GM21367 (cell line): ENCODE measurements around the gene CD1B.
"Not testable (repeated sequence)": the region's sequence is repeated elsewhere in the genome, so short reads cannot be mapped to it uniquely, and the experiment has no call there.

ENCODE experiments used
- ATAC-seq: cut with Tn5 transposase; IDR thresholded peaks from one replicate; pipeline ENCODE4 v1.9.1; 2021; ENCODE audit not compliant: unreplicated experiment

The CD1B gene

DNA sequence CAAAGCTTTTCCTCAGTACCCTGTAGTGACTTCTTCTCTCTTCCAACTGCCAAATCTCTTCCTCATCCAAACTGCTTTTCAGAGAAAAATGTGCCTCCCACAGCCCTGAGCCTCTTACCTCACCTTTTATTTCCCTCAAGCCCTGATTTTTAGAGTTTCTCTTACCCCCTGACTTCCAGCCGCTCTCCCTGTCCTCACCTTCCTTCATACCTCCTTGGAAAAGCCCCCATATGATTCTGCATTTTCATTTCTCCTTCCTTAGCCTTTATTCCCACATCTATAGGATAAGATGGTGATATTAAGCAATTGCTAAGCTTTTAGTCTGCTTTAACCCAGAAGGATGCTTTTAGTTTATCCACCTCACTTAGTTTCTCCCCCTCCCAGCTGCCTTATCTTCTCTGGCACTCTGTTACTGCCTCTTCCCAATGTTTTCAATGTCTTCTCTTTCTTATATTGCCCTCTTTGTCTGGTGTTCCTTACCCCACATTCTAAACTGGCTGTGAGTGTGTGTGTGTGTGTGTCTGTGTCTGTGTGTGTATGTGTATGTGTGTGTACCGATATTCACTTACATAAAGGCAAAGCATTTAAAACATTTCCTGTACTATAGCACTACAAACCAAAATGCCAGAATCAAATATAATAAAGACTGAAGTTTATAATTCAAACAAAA is at the start of gene CD1B:
TSS of gene CD1B (minus strand) at position 51 of the 670 bp plus-strand sequence. CDS start 108 bp downstream, outside the sequence.
- no peak for ATAC-seq

DNA sequence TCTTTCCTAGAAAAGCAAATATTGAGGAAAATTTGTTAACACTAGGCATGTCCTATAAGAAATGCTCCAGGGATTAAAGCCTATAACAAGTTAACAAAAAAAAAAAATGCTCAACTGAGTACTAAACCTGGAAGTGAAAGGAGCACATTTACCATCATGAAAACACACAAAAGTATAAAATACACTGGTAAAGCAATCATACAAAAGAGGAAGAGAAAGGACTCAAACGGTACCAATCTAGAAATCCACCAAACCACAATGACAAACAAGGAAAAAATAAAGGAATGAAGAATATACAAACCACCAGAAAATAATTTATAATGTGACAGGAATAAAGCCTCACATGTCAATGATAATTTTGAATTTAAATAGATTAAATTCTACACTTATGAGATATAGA is 43.5 kb upstream of the CD1B start:
- no peak for ATAC-seq

DNA sequence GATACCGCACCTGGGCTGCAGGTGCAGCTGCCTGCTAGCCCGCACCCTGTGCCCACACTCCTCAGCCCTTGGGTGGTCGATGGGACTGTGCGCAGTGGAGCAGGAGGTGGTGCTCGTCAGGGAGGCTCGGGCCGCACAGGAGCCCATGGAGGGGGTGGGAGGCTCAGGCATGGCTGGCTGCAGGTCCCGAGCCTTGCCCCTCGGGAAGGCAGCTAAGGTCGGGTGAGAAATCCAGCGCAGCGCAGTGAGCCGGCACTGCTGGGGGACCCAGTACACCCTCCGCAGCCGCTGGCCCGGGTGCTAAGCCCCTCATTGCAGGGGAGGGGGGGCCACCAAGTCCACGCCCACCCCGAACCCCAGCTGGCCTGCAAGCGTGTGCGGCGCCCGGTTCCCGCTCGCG is 42.8 kb upstream of the CD1B start:
- ATAC-seq = not testable (repeated sequence)

DNA sequence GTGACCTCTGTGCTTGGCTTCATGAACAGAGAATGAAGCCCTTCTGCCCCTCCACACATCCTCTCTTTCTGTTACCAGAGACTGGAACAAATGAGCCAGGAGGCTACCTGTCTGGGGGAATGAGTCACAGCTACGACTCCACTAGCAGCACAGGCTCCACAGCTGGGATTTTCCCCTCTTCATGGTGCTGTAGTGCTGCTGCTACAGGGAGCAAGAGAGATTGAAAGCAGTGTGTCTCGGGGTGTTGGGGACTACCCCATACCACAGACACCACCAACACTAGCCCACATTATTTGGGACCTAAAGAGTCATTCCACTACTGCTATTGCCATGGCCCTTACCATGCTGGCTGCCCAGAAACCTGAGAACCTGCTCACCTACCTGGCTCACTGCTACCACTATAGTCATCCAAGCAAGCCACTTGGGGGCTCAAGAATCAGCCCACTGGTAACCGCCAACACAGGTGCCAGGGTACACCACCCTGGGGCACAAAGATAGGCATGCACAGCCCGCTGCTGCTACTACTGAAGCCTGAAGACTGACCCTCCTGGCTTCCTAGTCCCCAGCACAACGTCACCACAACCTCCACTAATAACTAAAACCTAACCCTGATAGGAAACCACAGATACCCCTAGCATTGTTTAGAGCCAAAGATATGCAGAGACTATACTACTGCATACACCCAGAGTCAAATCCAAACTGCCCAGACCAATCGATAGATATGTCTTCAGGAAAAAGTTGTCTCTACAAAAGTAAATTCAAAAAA is 40.0 kb upstream of the CD1B start:
- ATAC-seq = peak; percentile 84

DNA sequence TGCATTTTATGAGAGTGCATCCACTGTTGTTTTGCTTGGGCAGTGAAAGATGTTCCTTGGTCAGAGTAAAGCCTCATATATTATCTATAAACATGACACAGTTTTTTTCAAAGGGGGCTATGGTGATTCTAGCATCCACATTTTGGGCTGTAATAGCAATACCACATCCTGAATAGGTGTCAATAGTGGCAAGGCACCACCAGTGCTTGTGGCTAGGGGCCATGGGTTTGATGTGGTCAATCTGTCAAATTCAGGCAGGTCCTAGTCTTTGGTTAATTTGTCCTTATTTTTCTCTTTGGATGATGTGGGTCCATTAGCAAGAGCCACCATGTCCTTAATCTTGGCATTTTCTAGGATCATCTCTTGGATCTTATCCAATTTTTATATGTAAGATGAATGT is 35.5 kb upstream of the CD1B start:
- no peak for ATAC-seq

DNA sequence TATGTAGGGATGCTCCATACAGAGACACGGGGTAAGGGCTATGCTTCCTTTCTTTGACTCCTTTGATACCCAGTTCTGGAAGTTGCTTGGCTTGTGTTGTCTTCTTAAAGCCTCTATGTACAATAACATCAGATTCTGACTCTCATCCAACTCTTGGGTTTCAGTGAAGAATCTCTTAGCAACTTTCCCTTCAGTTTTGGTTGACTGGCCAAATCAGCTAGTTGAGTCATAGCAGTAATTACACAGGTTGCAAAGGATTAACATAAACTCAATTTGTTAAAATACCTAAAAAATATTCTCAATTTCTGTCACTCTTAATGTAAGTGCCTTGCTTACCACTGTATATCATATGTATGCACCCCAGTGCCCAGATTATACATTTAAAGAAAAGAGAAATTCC is 31.6 kb upstream of the CD1B start:
- ATAC-seq = no peak

DNA sequence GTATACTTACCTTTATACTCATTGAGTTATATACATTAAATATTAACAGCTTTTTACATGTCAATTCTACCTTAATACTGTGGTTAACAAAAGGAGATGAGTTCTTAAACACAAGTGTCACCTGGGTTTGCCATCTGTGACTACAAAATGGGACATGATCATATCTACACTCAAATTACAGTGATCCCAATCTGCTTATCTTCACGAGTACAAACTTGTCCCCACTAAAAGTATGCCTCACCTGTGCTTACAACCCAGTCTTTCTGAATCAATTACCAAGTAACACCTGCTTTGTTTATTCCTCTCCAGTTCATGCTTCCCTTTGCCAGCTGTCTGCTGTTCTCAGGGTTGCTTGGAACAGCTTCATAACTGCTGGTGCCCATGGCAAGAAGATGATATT is 31.2 kb upstream of the CD1B start:
- ATAC-seq = no peak

DNA sequence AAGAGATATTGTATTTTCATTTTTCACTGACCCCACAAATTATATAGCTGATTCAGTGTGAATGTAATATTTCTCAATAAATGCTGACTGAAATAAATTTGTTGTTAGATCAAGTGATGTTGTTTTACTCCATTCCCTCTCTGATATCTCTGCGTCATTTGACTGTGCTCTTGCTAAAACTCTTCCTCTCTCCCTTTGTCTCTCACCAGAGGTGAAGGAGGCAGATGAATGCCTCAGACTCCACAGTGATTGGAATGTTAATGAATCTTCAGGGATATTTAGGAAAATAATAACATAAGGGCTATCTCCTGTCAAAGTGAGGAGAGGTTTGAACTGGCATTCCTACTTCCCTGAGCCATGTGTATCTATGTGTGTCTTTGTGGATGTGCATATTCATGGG is 26.1 kb upstream of the CD1B start:
- ATAC-seq = no peak

DNA sequence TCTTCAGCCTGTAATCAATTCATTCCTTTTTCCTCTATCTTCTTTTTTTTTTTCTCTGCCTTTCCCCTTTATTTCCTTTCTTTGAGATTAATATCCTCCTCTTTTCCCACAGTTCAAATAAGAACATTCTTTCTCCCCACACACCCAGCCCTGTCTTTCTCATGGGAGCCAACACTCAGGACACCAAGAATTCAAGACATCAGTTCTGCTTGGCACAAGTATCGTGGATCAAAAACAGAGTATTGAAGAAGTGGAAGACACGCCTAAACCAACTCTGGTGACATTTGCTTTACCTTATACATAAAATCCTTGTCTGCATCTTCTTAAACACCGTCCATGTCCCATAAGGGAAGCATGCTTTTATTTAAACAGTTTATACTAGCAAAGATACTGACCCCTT is 25.3 kb upstream of the CD1B start:
- ATAC-seq = no peak

DNA sequence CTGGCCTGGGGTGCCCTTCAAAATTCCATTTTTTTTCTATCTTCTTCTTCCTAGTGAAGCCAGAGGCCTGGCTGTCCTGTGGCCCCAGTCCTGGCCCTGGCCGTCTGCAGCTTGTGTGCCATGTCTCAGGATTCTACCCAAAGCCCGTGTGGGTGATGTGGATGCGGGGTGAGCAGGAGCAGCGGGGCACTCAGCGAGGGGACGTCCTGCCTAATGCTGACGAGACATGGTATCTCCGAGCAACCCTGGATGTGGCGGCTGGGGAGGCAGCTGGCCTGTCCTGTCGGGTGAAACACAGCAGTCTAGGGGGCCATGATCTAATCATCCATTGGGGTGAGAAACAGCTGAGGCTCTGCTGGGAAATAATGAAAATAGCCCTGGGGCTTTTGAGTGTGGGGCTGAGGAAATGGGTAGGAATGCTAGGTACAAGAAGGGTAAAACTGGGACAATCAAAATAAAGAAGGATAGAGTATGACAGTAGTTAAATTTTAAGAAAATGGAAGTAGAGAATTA is 24.5 kb upstream of the CD1B start:
- ATAC-seq = no peak

DNA sequence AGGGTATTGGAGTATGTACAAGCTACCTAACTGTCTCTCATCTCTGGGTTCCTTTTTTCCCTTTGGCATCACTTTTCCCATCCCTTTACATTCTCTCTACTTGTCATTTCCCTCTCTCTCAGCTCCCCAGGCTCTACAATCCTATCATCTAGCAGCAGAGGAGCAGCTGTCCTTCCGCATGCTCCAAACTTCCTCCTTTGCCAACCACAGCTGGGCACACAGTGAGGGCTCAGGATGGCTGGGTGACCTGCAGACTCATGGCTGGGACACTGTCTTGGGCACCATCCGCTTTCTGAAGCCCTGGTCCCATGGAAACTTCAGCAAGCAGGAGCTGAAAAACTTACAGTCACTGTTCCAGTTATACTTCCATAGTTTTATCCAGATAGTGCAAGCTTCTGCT is 22.9 kb upstream of the CD1B start:
- ATAC-seq = no peak

DNA sequence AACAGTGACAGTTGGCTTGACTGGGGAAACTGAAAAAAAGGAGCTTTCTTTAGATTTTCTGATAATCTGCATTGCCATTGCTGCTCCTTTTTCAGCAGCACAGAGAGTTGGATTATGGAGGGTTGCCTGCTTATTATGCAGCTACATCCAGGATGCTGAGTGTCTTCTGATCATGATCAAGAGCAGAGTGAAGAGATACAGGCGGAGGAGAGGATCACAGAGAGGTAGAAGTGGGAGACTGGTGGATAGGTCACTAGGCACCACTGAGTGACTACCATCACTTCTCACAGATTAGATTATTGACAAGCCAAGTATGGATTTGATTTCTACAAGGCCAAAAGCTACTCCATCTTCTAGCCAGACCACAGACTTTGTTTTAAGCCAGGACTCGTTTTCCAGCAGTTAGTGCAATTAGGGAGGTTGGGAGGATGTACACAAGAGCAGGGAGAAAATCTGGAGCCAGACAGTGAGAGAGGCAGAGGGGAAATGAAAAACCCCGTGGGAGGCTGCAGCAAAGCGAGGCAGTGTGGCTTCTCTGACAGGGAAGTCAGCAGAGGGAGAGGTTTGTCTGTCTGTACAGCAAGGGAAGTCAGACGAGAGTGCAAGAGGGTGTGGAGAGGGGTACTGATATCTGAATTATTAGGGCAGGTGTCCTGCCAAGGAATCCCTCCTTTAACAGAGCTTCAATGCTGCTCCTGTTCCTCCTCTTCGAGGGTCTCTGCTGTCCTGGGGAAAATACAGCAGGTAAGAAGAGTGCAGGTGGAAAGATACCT is 22.2 kb upstream of the CD1B start, which contains the start of gene CD1E:
TSS of gene CD1E (plus strand) at position 592 of the 773 bp plus-strand sequence. CDS start at position 687, 95 bp downstream.
- no peak for ATAC-seq

DNA sequence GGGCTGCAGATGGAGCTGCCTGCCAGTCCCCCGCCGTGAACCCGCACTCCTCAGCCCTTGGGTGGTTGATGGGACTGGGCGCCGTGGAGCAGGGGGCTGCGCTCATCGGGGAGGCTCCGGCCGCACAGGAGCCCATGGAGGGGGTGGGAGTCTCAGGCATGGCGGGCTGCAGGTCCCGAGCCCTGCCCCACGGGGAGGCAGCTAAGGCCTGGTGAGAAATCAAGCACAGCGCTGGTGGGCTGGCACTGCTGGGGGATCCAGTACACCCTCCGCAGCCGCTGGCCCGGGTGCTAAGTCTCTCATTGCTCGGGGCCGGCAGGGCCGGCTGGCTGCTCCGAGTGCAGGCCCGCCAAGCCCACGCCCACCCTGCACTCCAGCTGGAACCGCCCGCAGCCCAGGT is 17.6 kb upstream of the CD1B start:
- ATAC-seq = not testable (repeated sequence)

DNA sequence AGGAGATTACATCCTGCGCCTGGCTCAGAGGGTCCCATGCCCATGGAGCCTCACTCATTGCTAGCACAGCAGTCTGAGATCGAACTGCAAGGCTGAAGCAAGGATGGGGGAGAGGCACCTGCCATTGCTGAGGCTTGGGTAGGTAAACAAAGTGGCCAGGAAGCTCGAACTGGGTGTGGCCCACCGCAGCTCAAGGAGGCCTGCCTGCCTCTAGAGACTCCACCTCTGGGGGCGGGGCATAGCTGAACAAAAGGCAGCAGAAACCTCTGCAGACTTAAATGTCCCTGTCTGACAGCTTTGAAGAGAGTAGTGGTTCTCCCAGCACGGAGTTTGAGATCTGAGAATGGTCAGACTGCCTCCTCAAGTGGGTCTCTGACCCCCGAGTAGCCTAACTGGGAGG is 5.1 kb upstream of the CD1B start:
- ATAC-seq = not testable (repeated sequence)

DNA sequence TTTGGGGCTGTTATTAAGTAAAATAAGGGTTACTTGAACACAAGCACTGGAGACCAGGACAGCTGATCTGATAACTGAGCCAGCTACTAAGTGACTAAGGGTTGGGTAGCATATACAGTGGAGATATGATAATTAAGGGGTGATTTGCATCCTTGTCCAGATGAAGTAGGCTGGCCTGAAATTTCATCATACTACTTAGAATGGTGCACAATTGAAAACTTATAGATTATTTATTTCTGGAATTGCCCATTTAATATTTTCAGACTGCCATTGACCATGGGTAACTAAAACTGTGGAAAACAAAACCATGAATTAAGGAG is 3.8 kb upstream of the CD1B start:
- ATAC-seq = no peak

DNA sequence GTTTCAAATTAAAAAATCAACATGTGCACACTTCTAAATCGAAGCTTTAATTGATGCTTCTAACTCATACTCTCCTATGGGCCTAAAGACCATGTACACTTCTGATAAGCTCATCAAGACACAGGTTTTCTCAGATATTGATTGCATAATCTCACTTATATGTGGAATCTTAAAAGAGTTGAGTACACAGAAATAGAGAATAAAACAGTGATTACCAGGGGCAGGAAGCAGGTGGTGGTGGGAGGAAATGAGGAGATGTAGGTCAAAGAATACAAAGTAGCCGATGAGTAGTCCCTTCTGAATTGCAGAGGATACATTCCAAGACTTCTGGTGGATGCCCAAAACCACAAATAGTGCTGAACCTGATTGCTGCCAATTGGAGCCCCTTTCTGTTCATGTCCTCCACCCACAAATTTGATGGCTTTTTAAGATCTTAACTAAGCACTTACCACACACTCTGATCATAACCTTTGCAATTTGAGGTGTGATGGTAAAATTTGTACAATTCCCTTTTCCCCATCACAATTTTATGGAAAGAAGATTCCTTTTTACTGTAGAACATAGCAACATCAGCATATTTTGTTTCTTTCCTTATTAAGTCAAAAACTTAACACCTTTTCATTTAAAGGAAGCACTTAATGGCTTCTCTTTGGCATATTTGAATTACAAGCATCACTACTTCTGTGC is 3.3 kb upstream of the CD1B start:
- ATAC-seq = no peak

DNA sequence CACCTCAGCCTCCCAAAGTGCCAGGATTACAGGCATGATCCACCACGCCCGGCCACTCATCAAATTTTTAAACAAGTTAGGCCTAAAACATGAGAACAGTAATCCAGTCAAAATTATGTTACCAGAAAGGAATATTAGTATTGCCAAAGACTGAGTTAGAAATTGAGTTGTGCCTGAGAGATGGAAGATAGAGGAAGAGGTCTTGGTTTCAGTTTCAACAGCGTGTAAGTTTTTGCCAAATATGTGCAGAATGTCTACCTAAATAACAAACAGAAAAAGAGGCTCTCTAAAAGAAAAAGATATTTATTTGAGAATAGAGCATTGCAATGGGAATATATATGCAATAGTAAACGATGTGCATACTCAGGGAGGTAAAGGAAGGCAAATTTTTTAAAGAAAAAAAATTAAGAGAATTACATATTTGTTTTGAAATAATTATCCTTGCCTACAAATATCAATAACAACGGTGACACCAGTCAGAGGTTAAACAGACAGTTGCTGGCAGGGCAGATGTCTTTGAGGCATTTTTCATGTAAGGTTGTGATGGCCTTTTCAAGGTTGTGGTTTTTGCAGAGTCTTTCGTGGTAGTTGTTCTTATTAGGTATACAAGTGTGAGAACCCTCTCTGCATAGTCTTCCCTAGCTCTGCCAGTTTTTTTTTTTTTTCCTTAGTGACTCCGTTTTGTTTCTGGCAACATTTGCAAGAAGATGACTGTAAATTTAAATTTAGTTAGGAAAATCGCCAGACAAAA is 2.2 kb upstream of the CD1B start:
- no peak for ATAC-seq

DNA sequence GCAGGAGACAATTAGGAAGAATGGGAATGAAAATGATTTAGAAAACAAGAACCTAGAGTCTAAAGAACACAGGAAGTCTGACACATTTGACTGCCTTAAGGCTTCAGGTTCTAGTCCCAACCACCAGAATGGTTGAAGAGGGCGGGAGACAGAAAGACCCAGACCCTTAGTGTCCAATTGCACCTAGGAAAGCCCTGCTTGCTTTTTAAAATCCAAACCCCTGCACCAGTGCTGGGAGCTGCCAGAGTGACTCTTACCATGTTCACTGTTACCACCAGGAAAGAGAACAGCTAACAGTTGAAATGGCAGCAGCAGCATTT is 265 bp downstream of the CD1B start:
- no peak for ATAC-seq

DNA sequence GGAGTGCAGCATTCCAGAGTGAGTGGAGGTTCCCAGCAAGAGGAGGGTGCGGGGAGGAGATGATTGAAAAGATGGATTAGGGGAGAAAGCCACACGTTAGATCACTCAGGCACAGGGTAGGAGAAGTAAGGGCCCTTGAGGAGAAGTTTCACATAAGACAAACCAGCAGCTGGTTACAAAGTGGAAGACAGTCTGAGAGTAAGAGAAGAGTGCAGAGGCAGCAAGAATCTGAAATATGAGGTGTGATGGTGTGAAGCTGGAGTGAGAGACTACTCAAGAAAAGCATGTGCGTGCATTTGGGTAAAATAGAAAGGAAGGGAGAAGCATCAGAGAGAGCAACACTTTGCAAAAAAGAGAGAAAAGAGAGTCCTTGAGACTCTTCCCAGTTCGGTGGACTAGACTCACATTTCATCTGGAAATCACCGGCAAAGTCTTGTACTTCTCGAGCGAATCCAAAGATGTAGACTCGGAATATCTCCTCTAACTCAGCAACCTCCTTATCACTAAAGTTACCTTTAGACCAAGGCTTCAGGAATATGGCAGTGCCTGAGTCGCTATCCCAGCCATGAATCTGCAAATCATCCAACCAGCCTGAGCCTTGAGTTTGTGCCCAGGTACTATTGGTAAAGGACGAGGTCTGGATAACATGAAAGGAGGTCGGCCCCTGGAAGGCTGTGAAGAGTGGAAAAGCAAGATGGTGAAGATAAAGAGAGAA is 783 bp downstream of the CD1B start:
- no peak for ATAC-seq

DNA sequence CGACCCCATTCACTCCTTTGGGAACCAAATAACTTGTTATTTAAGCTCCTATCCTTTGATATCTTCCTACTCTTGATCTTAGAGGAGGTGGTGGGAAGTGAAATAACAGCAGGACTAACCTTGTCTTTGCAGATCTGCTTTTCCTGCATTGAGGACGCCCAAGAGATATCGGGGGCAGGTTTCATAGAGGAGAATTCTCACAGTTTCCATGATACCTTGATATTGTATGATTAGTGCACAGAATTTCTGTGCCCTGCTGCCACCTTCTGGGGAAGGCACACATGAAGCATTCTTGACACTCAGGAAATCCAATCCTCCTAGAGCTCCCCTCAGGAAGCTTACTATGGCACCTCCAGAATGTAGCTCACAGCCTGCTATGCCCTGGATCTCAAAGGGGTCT is 1.6 kb downstream of the CD1B start:
- ATAC-seq = no peak
